NCI-H2107 (cell line): ENCODE measurements around the gene C1QTNF5.

ENCODE experiments used
- DNase-seq: peaks from one replicate; lab custom pipeline; 2025; lab: John Stamatoyannopoulos, UW

The C1QTNF5 gene

GRCh38 chr11:119290894-119291497 lies 49.7 kb downstream of the C1QTNF5 start:
- DNase-seq, result no peak
